Kidney (tissue), 14 donors: ENCODE results near the gene MUC6. TPM values are rescaled to one million over a fixed set of nuclear protein-coding genes. Genes with fewer than 3 reads are reported as not detected.

Source experiments
- DNase-seq, 5 donors: peaks; one replicate each; pipeline ENCODE4 v3.0.0-alpha.2; 2013 to 2020
- FAIRE-seq: peaks from 2 replicates; lab custom pipeline; 2012; peaks lifted over from hg19 to GRCh38; lab: Jason Lieb, UNC
- H3K27ac ChIP-seq, 2 donors: one replicate each; pipeline ENCODE4 v1.7.0; 2013; ENCODE audit warnings: low read depth in 2 of 2, low read length in 2 of 2, inconsistent platforms in 1 of 2
- H3K27me3 ChIP-seq: one replicate; pipeline ENCODE4 v1.7.1; 2013; ENCODE audit warnings: low read length, inconsistent platforms; ENCODE audit not compliant: control insufficient read depth, insufficient read depth
- H3K36me3 ChIP-seq, 3 donors: one replicate each; pipeline versions ENCODE4 v1.7.0 to v1.7.1; 2013; ENCODE audit warnings: low read length in 3 of 3, control low read depth in 1 of 3, inconsistent platforms in 1 of 3; ENCODE audit not compliant: insufficient read depth in 3 of 3, control insufficient read depth in 2 of 3
- H3K4me1 ChIP-seq, 3 donors: one replicate each; pipeline versions ENCODE4 v1.7.0 to v1.7.1; 2013; ENCODE audit warnings: low read length in 3 of 3, inconsistent platforms in 1 of 3, low read depth in 1 of 3; ENCODE audit not compliant: control insufficient read depth in 2 of 3, insufficient read depth in 2 of 3
- H3K4me3 ChIP-seq, 3 donors: one replicate each; pipeline versions ENCODE4 v1.7.0 to v1.8.1; 2013; ENCODE audit warnings: low read length in 3 of 3, control low read depth in 1 of 3, inconsistent platforms in 1 of 3
- H3K9ac ChIP-seq, 3 donors: one replicate each; pipeline versions ENCODE4 v1.7.0 to v1.7.1; 2013; ENCODE audit warnings: low read length in 3 of 3, control low read depth in 1 of 3, inconsistent platforms in 1 of 3
- H3K9me3 ChIP-seq, 3 donors: one replicate each; pipeline versions ENCODE4 v1.7.0 to v1.7.1; 2013; ENCODE audit warnings: low read length in 3 of 3, control low read depth in 1 of 3, inconsistent platforms in 1 of 3; ENCODE audit not compliant: control insufficient read depth in 2 of 3, insufficient read depth in 1 of 3
- intact Hi-C: fragments of 100-400 bp; cut with DNase I; formaldehyde crosslinking; loops from one replicate; pipeline ENCODE4 v1.11.1; 2022
- polyA plus RNA-seq: library from polyadenylated mRNA; stranded (reverse); fragments of 350-450 nt; fragmentation: Illumina TruSeq; extraction: RNeasy Lipid Tissue Mini Kit (QIAGEN cat#74804); gene quantifications from one replicate; pipeline ENCODE4 v1.2.3, GENCODE V29; 2014; ENCODE audit warnings: low read depth, low replicate concordance; ENCODE audit not compliant: insufficient read depth
- total RNA-seq: library from RNA; stranded (reverse); fragmentation: NEBNext Ultra II Directional; extraction: Animal tissue kit (Norgen Biotek cat#: 25700); gene quantifications from one replicate; pipeline ENCODE4 v1.2.1, GENCODE V29; 2021
- TF ChIP-seq, protein P1 (sequence below): IDR thresholded peaks from 3 replicates; pipeline ENCODE4 v1.5.1; 2012; ENCODE audit warnings: mild to moderate bottlenecking, moderate library complexity, borderline replicate concordance; ENCODE audit not compliant: insufficient read depth; ENCODE audit errors: extremely low read depth
- donor health status: control.
- donor health status: control.
- donor health status: control.
- donor health status: control.
- donor health status: control.
- donor health status: DM: yes; HTN: yes; CAD: no.
- donor health status: Normal renal cell carcinoma (clear cell type).

MUC6 gene
- total and polyA plus RNA-seq, 2 donors from 2014 or later: 1.1 to 3.0 TPM

DNA sequence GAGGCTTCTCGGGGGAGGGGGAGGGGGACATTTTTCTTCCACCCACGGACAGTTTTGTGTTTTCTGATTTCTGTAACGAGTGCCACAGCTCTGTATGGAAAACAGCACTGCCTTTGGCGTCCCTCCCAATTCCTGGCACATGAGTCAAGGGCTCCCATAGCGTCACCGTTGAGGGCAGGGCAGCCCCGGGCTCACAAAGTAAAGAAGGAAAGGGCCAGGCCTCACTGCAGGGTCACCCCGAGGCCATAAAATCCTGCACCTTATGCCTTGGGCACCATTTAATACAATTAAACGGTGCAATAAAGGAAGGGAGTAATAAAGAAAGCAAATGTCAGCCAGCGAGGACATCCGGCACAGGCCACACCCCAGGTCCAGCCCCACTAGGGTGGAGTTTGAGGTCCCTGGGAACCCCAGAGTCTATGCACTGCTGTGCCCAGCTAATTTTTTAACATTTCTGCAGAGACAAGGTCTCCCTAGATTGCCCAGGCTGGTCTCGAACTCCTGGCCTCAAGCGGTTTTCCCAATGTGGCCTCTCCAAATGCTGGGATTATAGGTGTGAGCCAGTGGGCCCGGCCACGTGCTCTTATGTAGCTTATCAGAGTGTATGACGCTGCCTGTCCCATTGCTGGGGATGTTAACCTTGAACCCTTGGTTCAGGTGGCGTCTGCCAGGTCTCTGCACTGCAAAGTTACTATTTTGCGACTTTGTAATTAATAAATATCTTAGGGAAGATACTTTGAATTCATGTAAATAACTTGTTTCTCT, 24.5 kb upstream of the MUC6 start:
- no peak overlapping the region for H3K27ac ChIP-seq
- H3K9me3 ChIP-seq: peaks cover 0 to 6% (median 0%) of the 10 kb centered on the region in 3 donors
- no peaks in the 10 kb centered on the region for H3K27me3 ChIP-seq
- no peaks in the 10 kb centered on the region for H3K36me3 ChIP-seq
- no peaks in the 10 kb centered on the region for H3K4me1 ChIP-seq
- TF ChIP-seq, protein P1, sequence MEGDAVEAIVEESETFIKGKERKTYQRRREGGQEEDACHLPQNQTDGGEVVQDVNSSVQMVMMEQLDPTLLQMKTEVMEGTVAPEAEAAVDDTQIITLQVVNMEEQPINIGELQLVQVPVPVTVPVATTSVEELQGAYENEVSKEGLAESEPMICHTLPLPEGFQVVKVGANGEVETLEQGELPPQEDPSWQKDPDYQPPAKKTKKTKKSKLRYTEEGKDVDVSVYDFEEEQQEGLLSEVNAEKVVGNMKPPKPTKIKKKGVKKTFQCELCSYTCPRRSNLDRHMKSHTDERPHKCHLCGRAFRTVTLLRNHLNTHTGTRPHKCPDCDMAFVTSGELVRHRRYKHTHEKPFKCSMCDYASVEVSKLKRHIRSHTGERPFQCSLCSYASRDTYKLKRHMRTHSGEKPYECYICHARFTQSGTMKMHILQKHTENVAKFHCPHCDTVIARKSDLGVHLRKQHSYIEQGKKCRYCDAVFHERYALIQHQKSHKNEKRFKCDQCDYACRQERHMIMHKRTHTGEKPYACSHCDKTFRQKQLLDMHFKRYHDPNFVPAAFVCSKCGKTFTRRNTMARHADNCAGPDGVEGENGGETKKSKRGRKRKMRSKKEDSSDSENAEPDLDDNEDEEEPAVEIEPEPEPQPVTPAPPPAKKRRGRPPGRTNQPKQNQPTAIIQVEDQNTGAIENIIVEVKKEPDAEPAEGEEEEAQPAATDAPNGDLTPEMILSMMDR: no peak
- no peak overlapping the region for H3K4me3 ChIP-seq
- no peak overlapping the region for H3K9ac ChIP-seq
- DNase-seq (peak in 2 of 5 donors; percentile 36 to 79), FAIRE-seq (no peak)
- intact Hi-C loops: no loop called here

DNA sequence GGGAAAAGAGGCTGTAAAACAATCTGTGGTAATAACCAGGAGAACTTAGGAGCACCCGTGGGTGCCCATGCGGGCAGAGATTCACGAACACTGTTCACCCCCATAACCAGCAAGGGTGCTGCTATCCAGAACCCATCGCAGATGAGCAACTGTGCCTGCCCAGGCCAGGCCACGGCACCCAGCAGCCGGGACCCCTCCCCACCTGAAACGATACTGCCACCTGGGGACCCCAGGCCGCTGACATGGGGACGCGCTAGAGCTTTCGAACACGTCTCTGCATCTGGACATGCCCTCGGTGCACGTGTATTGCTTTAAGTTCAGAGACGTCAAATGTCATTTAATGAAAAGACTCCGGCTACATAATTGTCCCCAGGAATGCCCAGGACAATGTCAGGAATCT, 23.9 kb upstream of the MUC6 start:
- H3K27ac ChIP-seq: no peak overlapping the region
- H3K4me3 ChIP-seq: no peak overlapping the region
- no peaks in the 10 kb centered on the region for H3K27me3 ChIP-seq
- no peaks in the 10 kb centered on the region for H3K36me3 ChIP-seq
- FAIRE-seq (no peak), DNase-seq (peak in 2 of 5 donors; percentile 23 to 54)
- intact Hi-C loops: no loop called here
- no peak overlapping the region for H3K9ac ChIP-seq
- H3K4me1 ChIP-seq: no peaks in the 10 kb centered on the region
- peaks cover 0 to 6% (median 0%) of the 10 kb centered on the region in 3 donors for H3K9me3 ChIP-seq
- TF ChIP-seq, protein P1: no peak

DNA sequence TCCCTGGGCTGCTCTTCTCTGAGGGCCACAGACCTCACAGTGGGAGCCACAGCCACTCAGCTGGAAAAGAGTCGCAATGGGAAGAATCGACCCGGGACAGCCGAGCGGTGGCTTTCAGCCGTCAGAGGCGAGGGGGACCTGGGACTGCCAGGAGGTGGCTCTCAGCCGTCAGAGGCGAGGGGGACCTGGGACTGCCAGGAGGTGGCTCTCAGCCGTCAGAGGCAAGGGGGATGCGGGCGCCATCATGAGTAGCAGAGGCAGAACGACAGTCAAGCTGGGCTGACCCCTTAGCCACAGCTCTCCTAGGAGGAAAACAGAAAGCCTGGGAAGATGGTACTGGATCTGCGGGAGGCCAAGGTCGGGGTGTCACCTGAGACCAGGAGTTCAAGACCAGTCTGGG, 23.2 kb upstream of the MUC6 start:
- no peak overlapping the region for H3K9ac ChIP-seq
- no peaks in the 10 kb centered on the region for H3K36me3 ChIP-seq
- intact Hi-C loops: no loop called here
- peaks cover 0 to 6% (median 0%) of the 10 kb centered on the region in 3 donors for H3K9me3 ChIP-seq
- peak in 2 of 5 donors; percentile 22 to 53 for DNase-seq
- no peak for FAIRE-seq
- no peak overlapping the region for H3K4me3 ChIP-seq
- no peak overlapping the region for H3K27ac ChIP-seq
- TF ChIP-seq, protein P1: no peak
- H3K4me1 ChIP-seq: no peaks in the 10 kb centered on the region
- H3K27me3 ChIP-seq: no peaks in the 10 kb centered on the region
